GM18873 (cell line): ENCODE measurements around the gene ADAMTSL2.

Source experiments
- ATAC-seq: cut with Tn5 transposase; IDR thresholded peaks from one replicate; pipeline ENCODE4 v1.9.1; 2021; ENCODE audit warnings: mild to moderate bottlenecking, moderate library complexity, moderate number of reproducible peaks; ENCODE audit not compliant: unreplicated experiment, low FRiP score

Gene ADAMTSL2

GRCh38 chr9:133601746-133602145 lies 67.2 kb downstream of the ADAMTSL2 start:
- no peak for ATAC-seq

- ATAC-seq, result no peak
These were observed 67.8 kb downstream of the ADAMTSL2 start for GRCh38 chr9:133602277-133602676.

- ATAC-seq, result no peak
These were observed 68.8 kb downstream of the ADAMTSL2 start for GRCh38 chr9:133603135-133603927.

GRCh38 chr9:133604214-133604613 lies 69.7 kb downstream of the ADAMTSL2 start:
- ATAC-seq, result no peak

- no peak for ATAC-seq
These were observed 70.4 kb downstream of the ADAMTSL2 start for GRCh38 chr9:133604856-133605255.

- no peak for ATAC-seq
These were observed 70.9 kb downstream of the ADAMTSL2 start for GRCh38 chr9:133605446-133605845.

- no peak for ATAC-seq
These were observed 71.6 kb downstream of the ADAMTSL2 start for GRCh38 chr9:133605856-133606707.

- no peak for ATAC-seq
These were observed 72.2 kb downstream of the ADAMTSL2 start for GRCh38 chr9:133606708-133607025.

GRCh38 chr9:133607381-133607780 lies 72.9 kb downstream of the ADAMTSL2 start:
- no peak for ATAC-seq

GRCh38 chr9:133607976-133608375 lies 73.5 kb downstream of the ADAMTSL2 start:
- no peak for ATAC-seq

GRCh38 chr9:133608382-133608781 lies 73.9 kb downstream of the ADAMTSL2 start:
- ATAC-seq, result no peak

- no peak for ATAC-seq
These were observed 74.4 kb downstream of the ADAMTSL2 start for GRCh38 chr9:133608889-133609288.

GRCh38 chr9:133609311-133610098 lies 75.0 kb downstream of the ADAMTSL2 start, which contains the start of gene FAM163B:
Gene FAM163B (minus strand): TSS chr9:133609389. CDS start chr9:133580223, 29,166 bp downstream.
- no peak for ATAC-seq

GRCh38 chr9:133610845-133611244 lies 76.3 kb downstream of the ADAMTSL2 start:
- no peak for ATAC-seq

- no peak for ATAC-seq
These were observed 77.5 kb downstream of the ADAMTSL2 start for GRCh38 chr9:133612051-133612450.

GRCh38 chr9:133612816-133613215 lies 78.3 kb downstream of the ADAMTSL2 start:
- no peak for ATAC-seq

- ATAC-seq, result no peak
These were observed 78.9 kb downstream of the ADAMTSL2 start for GRCh38 chr9:133613432-133613831.

- no peak for ATAC-seq
These were observed 79.6 kb downstream of the ADAMTSL2 start for GRCh38 chr9:133614056-133614455.

GRCh38 chr9:133614678-133615077 lies 80.2 kb downstream of the ADAMTSL2 start:
- no peak for ATAC-seq

- no peak for ATAC-seq
These were observed 80.7 kb downstream of the ADAMTSL2 start for GRCh38 chr9:133615186-133615585.
